HG02642 (cell line): Measurements from ENCODE around the gene OBSCN.
"Not testable (repeated sequence)": the region's sequence is repeated elsewhere in the genome, so short reads cannot be mapped to it uniquely, and the experiment has no call there.

Experiments used
- ATAC-seq: cut with Tn5 transposase; IDR thresholded peaks from one replicate; pipeline ENCODE4 v1.9.1; 2021; ENCODE audit warnings: mild to moderate bottlenecking; ENCODE audit not compliant: unreplicated experiment, poor library complexity

Gene OBSCN

GRCh38 chr1:228169345-228169744, 38.5 kb upstream of the OBSCN start:
- no peak for ATAC-seq

GRCh38 chr1:228170666-228171065, 37.2 kb upstream of the OBSCN start:
- no peak for ATAC-seq

GRCh38 chr1:228171221-228171891, 36.5 kb upstream of the OBSCN start:
- ATAC-seq, result no peak

GRCh38 chr1:228172591-228173527, 35.0 kb upstream of the OBSCN start:
- ATAC-seq, result no peak

- ATAC-seq, result not testable (repeated sequence)
Measured at GRCh38 chr1:228173528-228174481, 34.0 kb upstream of the OBSCN start.

GRCh38 chr1:228174482-228175315, 33.1 kb upstream of the OBSCN start:
- no peak for ATAC-seq

- ATAC-seq, result no peak
Measured at GRCh38 chr1:228175316-228176023, 32.4 kb upstream of the OBSCN start.

GRCh38 chr1:228176024-228176395, 31.8 kb upstream of the OBSCN start:
- ATAC-seq, result no peak

- ATAC-seq, result no peak
Measured at GRCh38 chr1:228176461-228177182, 31.2 kb upstream of the OBSCN start.

GRCh38 chr1:228177183-228177475, 30.7 kb upstream of the OBSCN start:
- ATAC-seq, result no peak

- no peak for ATAC-seq
Measured at GRCh38 chr1:228177721-228178710, 29.8 kb upstream of the OBSCN start.

GRCh38 chr1:228178737-228179684, 28.8 kb upstream of the OBSCN start:
- no peak for ATAC-seq

GRCh38 chr1:228180271-228180958, 27.4 kb upstream of the OBSCN start:
- ATAC-seq, result no peak

GRCh38 chr1:228180959-228181644, 26.7 kb upstream of the OBSCN start:
- ATAC-seq, result no peak

- ATAC-seq, result no peak
Measured at GRCh38 chr1:228181645-228182034, 26.2 kb upstream of the OBSCN start.
